NCI-H446 (cell line): ENCODE data around the gene CNTN5.
"Not testable (repeated sequence)": the region's sequence is repeated elsewhere in the genome, so short reads cannot be mapped to it uniquely, and the experiment has no call there.

Source experiments
- DNase-seq, 2 experiments: peaks; one replicate each; lab custom pipeline; 2025; lab: John Stamatoyannopoulos, UW

CNTN5 gene

GRCh38 chr11:100205926-100206325, 1185.2 kb downstream of the CNTN5 start:
- DNase-seq: no peak

GRCh38 chr11:100208207-100208606, 1187.5 kb downstream of the CNTN5 start:
- DNase-seq: no peak

DNA sequence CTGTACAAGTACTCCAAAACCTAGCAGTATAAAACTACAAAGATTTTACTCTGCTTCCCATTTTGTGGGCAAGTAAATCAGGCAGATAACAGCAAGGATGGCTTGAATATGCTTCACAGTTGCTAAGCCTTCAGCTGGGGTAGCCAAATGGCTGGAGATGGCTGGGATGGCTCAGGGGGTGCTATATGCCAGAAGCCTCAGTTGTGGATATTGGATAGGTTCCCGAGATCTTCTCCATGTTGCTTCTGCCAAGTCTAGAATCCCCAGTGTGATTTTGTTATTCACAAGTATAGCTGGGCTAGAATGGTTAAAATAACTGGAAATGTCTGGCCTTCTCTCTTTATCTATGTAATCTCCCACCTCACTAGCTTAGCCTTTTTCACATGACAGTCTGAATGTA, 1194.0 kb downstream of the CNTN5 start:
- DNase-seq: peak in 1 of 2 experiments; percentile 52

- no peak for DNase-seq
Observed at GRCh38 chr11:100220801-100221200, 1200.1 kb downstream of the CNTN5 start.

DNA sequence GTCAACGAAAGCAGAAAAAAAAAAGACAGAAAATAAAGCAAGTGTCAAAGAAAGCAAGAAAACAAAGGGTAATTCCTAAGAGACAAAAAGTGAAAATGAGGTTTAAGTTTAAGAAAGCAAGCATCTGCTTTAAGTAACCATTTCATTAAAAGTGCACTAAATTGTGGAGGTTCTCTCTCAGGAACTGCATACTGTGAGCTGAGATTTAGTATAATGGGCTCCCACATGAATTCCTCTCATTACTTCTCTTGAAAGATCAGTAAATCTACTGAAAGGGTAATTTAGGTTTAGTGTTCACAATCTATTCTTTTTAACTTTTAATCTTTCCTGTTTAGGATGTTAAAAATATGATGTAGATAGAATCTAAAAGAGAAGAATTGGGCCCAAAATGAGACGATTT, 1201.0 kb downstream of the CNTN5 start:
- no peak for DNase-seq

GRCh38 chr11:100224541-100225034, 1203.8 kb downstream of the CNTN5 start:
- DNase-seq: no peak

DNA sequence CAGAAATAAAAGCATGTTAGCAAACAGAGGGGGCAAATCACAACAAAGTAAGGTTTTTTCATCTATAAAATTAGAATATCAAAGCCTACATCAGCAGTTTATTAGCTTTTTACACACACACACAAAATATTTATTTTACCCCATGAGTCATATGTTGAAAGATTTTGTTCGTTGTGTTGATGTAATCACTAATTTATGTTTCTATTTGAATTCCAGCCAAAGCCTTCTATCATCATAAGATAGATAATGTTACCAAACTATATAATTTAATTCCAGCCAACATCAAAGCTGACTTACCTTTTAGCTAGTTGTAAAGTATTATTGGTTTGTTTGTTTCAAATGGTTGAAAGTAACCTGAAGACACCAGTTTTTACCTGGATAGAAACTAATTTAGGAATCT, 1208.3 kb downstream of the CNTN5 start:
- DNase-seq: no peak

GRCh38 chr11:100232006-100232405, 1211.3 kb downstream of the CNTN5 start:
- DNase-seq: no peak

DNA sequence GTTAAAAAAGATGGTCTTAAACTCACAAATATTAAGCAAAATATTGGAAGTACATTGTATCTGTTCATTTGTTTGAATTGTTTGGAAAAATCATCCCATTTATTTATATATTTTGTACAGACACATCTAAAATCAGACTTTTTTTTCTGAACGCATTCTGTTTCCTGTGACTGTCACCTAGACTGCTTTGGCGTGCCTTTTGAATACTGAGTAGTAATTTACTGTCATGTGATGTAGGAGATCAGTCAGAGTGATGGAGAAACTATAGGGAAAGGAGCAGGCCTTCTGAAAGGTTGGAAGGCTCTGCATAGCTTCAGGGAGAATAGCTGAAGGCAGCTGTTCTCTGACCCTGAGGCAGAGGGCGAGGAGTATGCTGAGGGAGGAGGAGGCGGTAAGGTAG, 1214.3 kb downstream of the CNTN5 start:
- DNase-seq: no peak

GRCh38 chr11:100240025-100240539, 1219.3 kb downstream of the CNTN5 start:
- no peak for DNase-seq

DNA sequence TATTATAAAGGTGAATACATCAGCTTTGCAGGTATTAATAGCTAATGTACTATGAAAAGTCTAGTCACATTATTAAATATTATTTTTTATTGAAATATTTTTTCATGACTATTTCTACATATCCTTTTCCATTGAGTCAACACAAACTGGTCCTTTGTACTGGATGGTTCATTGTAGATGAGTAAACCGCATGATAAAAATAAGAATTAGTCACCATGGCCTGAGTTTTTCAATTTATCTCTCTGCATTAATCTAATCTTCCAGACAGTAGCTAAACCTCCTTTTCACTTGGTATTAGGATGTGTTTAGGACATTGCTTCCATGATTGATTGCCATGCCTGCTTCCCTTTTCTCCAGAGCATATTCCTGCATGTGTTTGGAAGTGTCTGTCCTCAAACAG, 1227.0 kb downstream of the CNTN5 start:
- DNase-seq: no peak

DNA sequence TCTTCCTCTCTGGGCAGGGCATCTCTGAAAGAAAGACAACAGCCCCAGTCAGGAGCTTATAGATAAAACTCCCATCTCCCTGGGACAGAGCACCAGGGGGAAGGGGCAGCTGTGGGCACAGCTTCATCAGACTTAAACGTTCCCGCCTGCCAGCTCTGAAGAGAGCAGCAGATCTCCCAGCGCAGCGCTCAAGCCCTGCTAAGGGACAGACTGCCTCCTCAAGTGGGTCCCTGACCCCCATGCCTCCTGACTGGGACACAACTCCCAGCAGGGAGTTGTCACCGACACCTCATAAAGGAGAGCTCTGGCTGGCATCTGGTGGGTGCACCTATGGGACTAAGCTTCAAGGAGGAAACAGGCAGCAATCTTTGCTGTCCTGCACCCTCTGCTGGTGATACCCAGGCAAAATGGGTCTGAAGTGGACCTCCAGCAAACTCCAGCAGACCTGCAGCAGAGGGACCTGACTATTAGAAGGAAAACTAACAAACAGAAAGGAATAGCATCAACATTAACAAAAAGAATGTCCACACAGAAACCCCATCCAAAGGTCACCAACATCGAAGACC, 1236.6 kb downstream of the CNTN5 start:
- DNase-seq: not testable (repeated sequence)

DNA sequence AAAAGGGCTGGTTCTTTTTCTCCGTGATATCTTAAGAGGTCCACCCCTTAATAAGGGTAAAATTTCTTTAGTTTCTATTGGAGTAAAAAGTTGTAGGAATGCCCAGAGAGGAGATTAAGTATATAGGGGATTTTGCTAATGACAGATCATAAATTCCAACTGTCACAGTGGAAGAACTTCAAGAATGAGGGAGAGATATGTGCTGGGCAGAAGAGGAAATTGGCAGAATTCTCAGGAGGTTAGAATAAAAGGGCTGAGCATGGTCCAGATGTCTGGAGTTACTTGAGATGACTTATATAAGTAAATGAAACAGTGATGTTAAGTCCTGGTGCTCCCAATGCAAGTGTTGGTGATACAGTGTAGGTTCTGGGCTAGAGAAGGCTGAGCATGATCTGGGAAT, 1248.8 kb downstream of the CNTN5 start:
- no peak for DNase-seq

DNA sequence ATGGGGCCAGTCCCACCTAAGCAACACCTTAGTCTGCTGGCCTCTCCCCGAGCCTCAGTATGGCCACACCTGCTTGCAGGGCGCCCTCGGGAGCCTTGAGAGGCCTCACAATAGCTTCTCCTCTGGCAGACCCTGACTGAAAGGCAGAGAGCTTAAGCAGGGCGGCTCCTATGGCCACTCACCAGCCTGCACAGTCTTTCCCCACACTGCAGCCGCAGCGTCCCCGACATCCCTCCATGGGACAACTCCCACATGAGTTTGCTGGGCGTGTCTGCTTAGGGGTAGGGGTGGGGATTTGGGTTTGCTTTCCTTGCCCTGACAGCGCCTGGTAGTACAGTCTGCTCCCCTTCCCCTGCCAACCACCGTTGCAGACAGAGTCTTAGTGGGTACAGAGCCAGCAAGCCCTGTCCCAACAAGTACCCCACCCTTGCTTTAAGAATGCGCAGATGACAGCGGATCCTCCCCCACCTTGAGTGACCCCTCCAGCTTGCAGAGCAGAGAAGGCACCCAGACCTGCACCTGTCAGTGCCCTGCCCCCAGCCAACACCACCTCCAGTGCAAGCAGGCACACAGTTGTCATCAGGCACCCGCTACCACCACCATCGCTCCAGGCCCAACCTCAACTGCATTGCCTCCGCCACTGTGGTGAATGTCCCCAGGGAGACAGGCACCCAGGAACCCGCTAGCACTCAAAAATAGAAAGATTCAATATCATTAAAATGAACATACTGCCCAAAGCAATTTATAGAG, 1252.5 kb downstream of the CNTN5 start:
- no peak for DNase-seq

DNA sequence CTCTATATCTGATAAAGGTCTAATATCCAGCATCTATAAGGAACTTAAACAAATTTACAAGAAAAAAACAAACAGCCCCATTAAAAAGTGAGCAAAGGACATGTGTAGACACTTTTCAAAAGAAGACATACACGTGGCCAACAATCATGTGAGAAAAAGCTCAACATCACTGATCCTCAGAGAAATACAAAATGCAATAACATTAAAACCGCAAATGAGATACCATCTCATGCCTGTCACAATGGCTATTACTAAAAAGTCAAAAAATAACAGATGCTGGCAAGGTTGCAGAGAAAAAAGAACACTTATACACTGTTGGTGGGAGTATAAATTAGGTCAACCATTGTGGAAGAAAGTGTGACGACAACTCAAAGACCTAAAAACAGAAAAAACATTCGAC, 1253.7 kb downstream of the CNTN5 start:
- DNase-seq: not testable (repeated sequence)

GRCh38 chr11:100294748-100295147, 1274.0 kb downstream of the CNTN5 start:
- no peak for DNase-seq

- no peak for DNase-seq
Observed at GRCh38 chr11:100296051-100296679, 1275.4 kb downstream of the CNTN5 start.

DNA sequence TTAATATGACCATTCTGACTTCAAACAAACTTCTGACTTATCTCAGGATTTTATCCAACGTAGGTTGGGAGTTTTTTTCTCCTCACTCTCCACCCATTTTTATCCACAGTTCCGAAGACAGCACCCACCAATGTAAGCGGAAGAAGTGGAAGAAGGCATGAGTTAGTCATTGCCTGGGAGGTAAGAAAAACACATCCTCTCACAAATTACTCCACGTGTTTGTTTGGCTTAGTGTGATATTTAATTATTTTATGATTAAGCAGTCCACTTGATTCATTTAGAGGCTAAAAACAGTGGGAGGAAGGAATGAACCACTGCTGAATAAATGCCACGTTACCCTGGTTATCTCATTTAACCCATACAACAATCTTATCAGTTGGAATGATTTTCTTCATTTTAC, 1276.8 kb downstream of the CNTN5 start:
- no peak for DNase-seq

DNA sequence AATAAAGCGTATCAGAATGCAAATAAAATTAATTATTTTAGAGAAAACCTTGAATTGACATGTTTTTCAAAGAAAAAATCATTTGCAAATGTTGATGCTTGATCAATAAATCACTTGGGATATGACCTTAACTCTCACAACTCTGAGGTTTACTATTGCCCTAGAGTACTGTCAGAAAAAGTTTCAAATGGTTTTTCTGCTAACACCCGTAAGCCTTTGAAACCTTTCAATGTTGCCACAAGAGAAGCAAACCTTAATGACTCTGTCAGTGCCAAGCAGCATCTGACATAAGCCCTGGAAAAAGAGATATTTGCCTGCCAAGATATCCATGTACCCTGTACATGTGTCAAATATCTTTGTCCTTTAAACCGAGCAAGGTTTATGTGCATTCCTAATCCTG, 1282.1 kb downstream of the CNTN5 start:
- DNase-seq: no peak

- no peak for DNase-seq
Observed at GRCh38 chr11:100303897-100304296, 1283.1 kb downstream of the CNTN5 start.

DNA sequence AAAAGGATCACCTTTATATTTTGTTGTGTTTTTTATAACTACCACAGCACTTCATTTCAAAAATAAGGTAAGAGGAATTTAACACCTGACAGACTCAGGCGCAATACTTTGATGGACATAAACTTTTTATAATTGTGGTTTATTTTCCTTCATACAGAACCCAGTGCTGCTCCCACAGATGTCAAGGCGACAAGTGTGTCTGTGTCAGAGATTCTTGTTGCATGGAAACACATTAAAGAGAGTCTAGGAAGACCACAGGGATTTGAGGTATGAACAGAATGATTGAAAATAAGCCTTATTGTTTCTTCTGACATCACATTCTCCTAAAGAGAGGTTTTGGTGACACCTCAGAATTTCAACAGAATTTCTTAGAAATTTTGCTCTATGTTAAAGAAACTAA, 1287.5 kb downstream of the CNTN5 start:
- no peak for DNase-seq

- no peak for DNase-seq
Observed at GRCh38 chr11:100315946-100316345, 1295.2 kb downstream of the CNTN5 start.

GRCh38 chr11:100316952-100317351, 1296.2 kb downstream of the CNTN5 start:
- no peak for DNase-seq
